GM18868 (cell line): ENCODE measurements around the gene XYLT1.

Experiments
- ATAC-seq: cut with Tn5 transposase; IDR thresholded peaks from one replicate; pipeline ENCODE4 v1.9.1; 2021; ENCODE audit warnings: mild to moderate bottlenecking, moderate library complexity; ENCODE audit not compliant: unreplicated experiment

The XYLT1 gene

DNA sequence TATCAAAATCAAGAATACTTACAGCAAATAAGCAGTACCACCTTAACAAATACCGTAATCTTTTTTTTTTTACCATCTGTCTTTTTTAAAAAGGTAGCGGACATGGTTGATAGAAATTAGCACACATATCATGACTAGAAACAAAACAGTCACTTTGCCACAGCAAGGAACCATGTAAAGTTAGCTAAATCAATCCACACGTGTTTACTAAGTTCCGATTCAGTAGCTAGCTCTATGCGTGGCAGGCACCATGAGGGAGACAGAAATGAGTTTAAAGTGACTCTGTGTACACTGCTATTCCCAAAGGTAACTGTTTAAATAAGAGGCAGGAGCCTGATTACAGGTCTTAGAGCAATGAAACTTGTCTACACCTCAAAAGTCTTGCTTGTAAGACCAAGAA, 108.6 kb downstream of the XYLT1 start:
- ATAC-seq, result peak; percentile 56

DNA sequence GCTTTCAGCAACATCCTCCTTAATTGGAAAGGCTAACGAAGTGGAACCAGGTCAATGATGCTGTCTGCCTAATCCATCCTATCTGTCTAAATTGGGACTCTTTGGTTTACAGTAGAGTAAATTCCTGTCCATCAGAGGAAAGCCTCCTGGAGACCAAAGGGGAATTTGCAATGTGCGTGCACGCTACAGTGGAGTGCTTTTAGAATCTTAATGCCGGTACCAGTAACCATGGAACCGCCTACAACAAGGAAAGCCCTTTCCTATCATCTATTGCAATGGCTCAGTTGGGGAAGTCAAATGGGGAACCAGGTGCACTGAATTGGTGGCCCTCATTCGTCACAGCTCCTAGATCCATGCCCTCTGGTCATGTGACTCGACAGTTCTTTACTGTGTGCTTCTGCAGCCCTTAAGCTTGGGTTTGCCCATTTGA, 110.1 kb downstream of the XYLT1 start:
- ATAC-seq, result no peak

DNA sequence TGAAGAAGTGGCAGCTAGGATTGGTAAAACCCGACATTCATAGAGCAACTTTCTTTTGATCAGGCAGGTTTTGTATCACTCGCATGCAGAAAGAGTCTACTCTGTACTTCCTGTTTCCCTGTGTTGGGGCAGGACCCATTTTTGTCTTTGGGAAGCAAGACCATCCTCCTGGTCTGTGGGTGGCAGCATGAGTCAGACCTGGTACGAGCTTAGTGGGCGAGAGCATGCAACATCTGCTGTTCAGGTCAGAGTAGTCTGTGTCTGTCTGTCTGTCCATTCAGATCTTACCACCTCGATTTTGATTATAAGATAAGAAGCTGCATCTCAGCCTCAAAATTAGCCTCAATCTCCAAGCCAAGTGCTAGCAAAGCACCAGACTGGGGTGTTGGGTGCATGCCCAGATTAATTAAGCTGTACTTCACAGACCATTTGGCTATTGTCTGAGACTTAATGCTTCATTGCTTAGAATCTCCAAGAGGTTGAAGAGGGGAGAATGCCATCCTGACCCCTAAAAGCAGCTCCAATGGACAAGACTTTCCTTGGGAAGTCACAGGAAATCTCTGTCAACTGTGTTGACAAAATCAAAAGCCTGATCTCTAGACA, 110.9 kb downstream of the XYLT1 start:
- no peak for ATAC-seq

DNA sequence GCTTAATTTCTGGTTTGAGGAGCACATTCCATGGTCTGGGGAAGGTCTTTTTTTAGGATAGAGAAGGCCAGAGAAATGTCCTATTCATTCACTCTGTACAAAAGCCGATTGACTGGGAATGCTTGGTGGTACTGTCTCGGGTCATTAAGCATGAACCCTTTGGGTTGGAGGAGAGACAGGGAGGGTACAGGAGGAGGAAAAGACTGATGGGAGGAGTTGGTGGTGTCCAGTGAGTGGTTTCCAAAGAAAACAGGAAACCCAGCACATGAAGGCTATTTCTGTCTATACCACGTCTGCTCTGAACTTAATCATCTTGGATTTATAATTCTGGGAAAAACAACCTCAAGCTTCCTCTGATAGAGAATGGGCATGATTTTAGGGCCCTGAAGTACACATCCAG, 111.9 kb downstream of the XYLT1 start:
- ATAC-seq, result no peak

DNA sequence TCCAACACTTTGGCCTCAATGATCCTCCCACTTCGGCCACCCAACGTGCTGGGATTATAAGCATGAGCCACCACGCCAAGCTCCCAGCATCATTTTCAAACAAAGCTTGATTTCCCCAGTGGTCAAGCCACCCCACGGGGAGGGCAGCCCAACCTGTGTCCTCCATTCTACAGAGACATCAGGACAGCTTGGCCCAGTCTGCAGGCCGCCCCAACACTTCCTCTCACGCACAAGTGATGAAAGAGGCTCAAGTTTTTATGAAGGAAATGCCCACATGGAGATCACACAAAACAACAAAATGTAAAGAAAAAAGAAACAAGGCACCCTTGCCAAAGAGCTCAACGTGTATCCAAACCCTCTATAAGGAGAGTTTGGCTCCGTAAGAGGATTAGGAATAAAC, 112.4 kb downstream of the XYLT1 start:
- no peak for ATAC-seq

DNA sequence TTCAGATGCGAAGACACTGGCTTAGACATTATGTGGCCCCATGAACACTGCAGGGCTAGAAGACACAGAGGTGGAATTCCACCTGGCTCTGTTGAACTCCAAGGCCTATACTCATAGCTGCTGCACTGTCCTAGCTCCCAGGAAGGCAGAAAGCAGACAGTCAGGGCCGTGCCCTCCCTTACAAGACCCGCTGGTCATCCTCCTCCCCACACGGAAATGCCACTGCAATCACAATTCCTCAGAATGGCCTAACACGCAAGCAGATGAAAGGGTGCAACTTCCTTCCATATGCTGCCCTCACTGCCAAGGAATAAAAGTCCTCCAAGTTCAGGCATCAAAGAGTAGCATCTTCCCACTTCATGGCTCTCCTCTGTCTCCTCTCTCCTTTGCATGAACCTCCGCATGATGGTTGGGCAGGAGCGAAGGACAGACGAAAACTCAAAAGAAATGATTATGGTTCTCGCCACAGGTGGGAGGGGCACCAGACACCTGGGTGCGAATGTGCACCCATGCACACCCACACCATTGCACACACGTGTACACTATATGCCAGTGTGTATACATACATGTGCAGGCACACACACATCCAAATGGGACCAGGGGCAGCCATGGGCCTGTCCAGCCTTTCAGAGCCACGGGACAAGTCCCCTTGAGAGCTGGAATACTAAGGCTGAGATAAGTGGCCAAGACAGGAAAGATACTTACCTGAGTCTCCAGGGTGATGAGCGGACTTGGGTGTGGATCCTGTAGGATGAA, 113.3 kb downstream of the XYLT1 start:
- ATAC-seq, result no peak

DNA sequence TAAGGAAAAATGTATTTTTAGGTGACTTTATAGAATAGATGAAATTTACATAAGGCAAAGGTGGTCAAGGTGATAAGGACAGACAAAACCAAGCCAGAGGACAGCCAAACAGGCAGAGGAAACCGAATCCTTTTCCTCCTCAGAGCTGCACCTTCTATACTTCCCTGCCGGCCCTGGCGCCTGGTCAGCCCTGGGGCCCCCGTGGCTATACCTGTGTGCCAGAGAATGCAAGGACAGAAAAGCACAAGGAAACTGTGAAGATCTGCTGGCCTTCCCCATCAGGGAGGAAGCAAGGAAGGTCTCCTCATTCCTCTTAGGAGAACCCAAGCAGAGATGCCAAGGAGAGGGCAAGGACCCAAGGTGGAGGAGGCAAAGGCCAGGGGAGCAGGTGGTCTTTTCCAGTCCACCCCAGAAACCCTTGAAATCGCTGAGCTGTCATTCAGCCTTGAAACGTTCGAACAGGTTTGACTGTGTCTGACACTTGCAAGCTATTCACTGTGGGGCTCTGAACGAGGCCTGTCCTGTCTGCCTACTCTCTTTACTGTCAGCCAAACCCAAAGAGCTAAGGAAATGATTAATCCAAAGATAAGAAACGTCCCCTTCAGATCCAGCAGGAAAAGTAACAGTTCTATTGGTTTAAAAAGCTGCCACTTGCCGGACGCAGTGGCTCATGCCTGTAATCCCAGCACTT, 114.4 kb downstream of the XYLT1 start:
- no peak for ATAC-seq

DNA sequence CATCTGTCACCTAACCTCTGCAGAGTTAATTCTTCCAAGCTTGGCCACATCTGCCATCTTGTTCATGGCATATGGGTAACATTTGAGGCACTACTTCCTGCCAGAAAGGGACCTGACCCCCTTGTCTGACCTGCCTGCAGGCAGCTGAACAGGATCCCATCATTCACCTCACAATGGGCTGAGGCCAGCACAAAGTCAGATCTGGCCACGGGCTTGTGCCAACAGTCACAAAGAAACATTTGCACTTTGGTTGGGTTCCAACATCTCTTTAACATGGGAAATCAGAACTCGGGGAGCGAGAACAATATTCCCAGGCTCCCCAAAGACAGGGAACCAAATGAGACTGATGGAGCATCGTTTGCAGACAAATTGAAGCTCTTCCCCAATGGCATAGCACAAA, 116.1 kb downstream of the XYLT1 start:
- ATAC-seq, result no peak

DNA sequence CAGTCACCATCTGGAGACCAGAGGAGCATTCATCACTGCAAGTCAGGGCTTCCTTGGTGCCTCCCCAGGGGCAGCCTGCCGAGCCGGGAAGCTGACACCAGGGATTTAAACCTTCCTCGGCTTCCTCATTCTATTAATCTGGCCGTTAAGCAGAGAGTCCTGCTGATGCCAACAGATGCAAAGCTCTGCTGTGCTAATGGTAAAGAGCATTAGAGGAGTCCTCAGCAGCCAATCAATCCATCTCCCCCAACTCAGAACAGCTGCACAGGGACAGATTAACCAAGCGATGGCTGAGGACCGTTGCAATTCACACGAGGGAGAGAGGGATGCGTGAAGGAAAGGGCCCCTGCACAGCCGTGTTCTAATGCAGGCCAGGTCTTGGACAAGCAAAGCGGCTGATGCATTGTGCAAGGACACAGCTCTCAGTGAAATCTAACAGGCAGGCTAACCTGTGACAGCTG, 116.6 kb downstream of the XYLT1 start:
- no peak for ATAC-seq

DNA sequence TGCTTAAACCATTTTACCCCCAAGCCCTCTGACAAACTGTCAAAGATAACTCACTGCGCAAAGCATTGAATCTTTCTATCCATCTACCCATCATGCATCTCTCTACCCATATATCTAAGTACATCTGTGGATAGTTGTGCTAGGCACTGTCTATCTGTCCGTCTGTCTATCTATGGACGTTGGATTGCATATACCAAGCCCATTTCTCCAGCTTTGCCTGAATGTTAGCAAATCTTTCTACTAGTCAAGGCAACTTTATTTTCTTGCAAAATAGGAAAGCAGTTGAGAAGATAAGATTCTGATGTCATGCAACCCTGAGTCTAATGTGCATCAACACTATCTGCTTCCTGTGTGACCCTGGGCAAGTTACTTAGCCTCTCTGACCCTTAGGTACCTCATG, 117.2 kb downstream of the XYLT1 start:
- ATAC-seq, result no peak

DNA sequence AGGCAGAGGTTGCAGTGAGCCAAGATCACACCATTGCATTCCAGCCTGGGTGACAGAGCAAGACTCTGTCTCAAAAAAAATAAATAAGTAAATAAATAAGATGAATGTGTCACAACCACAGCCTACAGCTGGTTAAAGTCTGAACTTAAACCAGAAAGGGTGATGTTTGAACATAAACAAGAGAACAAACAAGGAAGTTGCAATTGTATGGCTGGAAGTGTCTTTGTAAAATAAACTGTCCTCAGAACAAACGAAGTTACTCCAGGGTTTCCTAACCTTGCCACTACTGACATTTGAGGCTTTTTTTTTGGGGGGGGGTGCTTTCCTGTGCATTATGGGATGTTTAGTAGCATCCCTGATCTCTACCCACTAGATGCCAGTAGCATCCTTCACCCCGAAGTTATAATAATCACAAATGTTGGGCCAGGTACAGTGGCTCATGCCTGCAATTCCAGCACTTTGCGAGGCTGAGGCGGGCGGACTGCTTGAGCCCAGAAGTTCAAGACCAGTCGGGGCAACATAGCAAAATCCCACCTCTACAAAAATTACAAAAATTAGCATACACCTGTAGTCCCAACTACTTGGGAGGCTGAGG, 119.2 kb downstream of the XYLT1 start:
- no peak for ATAC-seq

DNA sequence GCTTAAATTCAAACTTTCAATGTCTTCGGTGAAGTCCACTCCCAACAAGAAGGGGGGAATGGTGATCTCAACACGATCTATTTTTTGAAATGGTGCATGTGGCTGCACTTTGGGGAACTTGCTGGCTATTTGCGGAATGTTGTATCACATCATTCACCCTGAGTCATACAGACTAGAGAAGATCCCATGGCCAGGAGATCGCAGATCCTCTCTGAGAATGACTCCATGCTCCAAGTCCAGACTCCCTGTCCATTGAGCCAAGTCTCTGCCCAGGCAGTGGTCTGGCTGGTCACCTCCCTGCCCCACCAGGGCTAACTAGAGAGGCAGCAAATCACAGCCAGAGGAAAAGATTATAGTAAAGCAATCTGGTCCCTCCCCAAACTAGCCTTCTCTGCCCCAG, 120.6 kb downstream of the XYLT1 start:
- no peak for ATAC-seq

DNA sequence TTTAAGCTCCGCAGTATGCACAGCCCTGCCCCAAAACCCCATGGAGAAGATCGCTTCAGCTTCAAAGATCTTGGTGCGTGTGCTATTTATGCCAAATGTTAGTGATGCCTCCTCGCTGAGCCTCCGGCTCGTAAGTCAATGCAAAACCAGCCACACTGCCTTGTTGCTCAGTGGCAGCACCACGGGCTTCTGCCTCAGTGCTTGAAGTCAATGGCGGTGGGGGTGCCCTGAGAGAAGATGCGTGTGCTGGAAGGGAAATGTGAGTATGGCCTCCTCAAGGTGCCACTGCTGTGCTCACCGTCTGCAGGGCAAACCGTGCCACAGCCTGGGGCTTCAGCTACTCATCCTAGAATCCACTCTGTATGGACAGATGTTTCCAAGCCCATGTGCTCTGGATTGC, 121.9 kb downstream of the XYLT1 start:
- no peak for ATAC-seq

DNA sequence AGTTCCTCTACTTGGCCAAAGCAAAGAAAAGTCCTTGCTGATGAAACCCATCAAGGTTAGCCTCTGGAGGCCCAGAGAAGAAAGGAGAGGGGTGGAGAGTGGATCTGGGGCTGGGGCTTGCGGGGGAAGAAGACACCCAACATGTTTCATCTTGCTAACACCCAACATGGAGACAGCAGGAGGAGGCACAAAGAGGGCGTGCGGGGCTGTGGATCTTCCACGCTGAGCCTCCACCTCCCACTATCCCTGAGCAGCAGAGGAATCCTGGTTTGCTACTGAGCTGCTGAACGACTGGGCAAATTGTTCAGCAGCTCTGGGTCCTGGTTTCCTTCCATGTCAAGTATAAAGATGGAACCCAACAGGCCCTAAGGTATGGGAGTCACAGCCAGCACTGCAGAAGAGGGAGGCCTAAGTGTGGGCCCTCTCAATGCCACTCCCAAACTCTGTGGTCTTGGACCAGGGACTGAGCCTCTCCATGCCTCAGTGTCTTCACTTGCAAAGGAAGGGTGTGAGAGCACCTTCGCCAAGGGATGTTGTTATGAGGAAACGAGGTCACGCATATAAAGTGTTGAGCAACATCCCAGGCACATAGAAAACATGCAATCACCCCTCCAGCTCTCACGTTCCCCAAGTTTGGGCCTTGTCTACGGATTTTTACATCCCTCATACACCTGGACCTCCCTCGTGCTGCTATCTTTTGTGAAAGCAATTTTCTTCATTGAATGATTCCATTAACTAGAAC, 122.5 kb downstream of the XYLT1 start:
- ATAC-seq, result no peak

DNA sequence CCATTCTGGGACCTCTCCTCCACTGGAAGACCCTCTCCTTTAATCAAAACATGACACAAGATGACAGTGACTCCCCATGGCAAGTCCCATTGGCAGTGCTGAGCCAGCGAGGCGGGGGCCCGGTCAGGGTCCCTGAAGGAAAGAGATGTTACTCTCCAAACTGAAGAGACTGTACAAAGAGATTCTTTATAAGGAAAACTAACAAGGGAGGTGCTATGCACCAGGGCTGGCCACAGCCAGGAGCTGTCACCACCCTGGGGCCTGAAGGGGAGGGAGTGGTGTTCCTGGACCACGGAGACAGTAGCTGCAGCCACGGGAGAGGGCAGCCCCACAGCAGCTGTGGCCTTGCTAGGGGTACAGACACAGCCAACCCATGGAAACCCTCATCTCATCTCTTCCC, 123.1 kb downstream of the XYLT1 start:
- no peak for ATAC-seq

DNA sequence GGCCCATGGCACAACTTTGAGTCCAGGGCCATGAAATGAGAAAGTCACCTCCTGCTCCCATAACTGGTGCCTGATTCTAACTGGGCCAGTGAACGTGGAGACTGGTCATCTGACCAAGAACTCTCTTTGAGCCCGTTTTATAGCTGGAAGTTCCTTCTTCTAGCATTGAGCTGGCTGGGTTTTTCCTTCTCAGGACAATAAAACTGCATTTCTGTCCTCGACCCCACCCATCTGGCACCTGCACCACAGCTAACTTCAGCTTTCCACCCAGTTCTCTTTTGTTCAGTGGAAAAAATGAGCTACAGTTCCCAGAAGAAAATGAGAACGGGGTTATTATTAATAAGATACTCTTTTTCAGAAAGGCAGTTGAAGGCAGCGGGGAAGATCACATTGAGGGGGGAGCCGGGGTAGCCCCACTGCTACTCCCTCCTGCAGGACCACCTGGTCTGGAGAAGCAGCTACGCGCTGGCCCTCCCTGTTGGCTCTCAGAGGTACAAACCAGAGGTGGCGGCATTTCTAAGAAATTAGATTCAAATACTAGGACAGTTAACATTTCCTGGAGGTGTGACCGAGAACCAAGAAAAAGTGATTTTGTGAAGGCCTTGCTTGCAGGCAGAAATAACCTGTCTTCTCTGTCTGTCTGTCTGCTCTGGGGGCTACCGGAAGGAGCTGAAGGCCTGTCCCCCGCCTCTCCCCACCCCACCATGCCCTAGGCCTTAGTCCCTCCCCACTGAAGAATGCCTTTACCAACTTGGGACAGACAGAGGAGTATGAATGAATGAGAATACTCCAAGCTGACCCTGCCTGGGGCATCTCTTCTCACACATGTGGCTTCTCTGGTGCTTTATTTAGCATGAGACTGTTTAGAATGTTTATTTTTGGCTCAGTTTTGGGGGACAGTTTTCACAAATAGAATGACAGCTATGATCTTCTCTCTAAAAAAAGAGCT, 123.9 kb downstream of the XYLT1 start:
- ATAC-seq, result peak; percentile 42

DNA sequence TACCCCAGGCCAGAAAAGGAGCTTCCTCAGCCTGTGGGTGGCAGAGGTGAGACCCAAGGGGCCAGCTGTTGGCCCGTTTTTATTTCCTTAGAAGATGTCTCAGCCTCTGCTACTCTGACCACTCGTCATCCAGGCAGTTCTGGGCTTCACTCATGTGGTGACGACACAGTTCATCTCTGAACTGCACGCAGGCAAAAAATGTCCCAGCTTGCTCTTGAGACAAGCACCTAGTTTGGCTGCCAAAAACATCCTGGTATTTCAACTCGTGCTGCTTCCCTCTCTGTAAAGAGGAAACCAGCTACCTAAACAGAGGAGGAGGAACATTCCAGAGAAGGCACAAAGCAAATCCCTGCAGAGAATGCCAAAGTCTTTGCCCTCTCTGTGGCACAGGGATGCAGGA, 125.7 kb downstream of the XYLT1 start:
- ATAC-seq, result no peak

DNA sequence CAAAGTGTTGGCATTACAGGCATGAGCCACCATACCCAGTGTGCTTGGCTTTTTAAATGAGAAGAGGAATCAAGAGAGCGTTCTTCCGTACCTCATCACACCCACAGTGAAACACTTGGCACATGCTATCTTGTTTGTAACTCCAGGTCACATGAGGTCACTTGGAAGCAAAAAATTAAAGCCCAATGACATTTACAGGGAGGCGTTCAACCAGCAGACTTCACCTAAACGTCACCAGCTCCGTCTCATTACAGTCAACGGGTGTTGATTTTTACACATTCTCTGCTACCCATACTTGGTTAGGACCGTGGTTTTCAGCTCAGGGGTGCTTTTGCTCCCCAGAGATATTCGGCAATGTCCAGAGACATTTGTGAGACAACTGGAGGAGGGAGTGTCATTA, 127.0 kb downstream of the XYLT1 start:
- no peak for ATAC-seq

DNA sequence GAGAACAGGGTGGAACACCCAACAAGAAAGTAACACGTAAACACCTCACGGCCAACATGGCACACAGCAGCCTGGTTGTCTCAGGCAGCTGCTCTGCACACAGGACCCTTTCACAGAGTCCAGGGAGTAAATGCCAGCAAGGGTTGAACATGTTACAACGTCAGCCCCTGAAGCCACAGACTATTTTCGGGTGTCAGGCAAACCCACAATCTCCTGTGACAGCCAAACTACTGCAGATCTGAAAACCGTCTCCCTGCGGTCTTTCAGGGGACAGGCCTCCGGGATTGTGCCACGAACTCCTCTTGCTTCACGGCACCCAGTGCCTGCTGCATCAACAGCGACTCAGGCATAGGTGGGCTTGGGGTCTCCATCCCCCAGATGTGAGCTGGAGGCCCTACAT, 127.7 kb downstream of the XYLT1 start:
- no peak for ATAC-seq

DNA sequence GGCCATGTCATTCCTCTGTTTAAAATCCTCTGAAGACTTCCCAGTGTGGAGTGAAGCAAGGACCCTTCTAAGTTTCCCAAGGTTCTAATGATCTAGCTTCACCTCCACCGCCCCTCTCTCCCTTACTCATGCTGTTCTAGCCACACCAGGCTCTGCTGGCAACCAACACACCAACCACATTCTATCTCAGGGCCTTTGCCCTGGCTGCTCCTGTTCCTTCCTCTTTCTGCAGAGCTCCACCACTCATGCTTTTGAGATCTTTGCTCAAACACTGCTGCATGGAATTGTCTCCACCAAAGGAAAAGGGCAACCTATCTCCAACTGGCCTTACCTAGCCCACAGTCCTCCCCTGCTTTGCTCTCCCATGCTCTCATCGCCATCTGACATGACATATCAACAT, 128.7 kb downstream of the XYLT1 start:
- no peak for ATAC-seq
